Sigmoid colon (tissue), 3 donors: ENCODE measurements around the gene WBP2.

Experiments
- CTCF ChIP-seq, 4 experiments: fragments of 450-650 bp in 3 of 4; fragments of 200-600 bp in 1 of 4; IDR thresholded peaks; one replicate each; pipeline ENCODE4 v1.5.1; 2016 to 2019; ENCODE audit warnings: antibody characterized with exemption in 4 of 4, mild to moderate bottlenecking in 3 of 4, moderate library complexity in 2 of 4
- POLR2A ChIP-seq, 2 donors: fragments of 450-650 bp; IDR thresholded peaks; one replicate each; pipeline ENCODE4 v1.6.1; 2016; ENCODE audit warnings: antibody characterized with exemption in 2 of 2, mild to moderate bottlenecking in 2 of 2, moderate library complexity in 2 of 2

- TF ChIP-seq CTCF (IDR thresholded peaks at IDR 0.05) (no peak), POLR2A (IDR thresholded peaks at IDR 0.05) (no peak)
Observed at GRCh38 chr17:75836605-75837004, 18.5 kb downstream of the WBP2 start.
